ENCODE data around the gene TECTA.
"Not testable (repeated sequence)": the region's sequence is repeated elsewhere in the genome, so short reads cannot be mapped to it uniquely, and the experiment has no call there.

Gene TECTA

DNA sequence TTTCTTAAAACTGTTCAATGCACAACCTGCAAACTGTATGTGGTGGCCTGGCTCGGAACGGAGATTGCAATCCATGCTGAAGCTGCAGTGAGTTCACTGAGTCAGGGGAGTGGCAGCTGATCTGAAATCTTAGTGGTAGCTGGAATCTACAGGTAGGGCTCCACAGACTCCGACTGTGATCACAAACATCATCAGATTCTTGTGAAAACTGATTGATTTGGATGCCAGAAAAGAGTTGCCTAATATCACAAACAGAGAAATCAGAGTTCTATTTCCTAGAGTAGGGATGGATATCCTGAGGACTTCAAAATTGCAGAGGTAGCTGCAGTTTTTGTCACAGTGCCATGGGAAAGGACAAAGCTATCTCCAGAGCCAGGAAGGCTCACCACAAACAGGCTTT lies 134.0 kb downstream of the TECTA start:
- DNase-seq, result no peak

DNA sequence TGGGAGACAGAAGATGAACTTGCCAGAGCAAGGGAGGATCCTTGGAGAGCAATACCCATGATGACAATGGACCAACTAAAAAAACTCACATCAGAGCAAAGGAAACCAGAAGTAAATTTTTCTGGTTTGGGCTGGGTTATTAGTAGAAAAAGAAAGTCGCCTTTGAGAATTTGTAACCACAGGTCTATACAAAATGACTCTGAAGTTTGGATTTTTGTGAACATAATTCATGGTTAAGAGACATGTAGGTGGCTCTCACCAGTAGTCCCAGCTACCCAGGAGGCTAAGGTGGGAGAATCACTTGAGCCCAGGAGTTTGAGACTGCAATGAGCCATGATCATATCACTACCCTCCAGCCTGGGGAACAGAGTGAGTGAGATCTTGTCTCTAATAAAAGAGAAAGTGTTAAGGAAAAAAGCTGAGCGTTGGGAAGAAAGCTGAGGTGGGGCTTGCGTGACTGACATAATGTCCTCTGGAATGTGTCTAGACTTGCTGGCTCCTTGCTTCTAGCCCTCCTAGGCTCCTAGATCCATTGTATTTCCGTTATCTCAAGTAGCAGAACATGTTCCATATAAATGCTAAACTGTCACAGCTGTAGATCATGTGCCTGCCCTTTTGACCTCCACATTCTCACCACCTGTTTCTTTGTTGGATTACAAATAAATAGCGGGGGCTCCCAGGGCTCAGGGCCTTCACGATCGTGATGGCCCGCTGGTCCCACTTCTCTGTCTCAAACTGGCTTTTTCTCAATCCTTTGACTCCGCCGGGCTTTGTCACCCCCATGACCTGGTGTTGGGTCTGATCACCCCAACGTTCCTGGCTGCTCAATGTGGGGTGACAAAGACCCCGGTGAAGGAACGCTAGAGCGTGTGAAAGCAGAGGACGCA lies 135.3 kb downstream of the TECTA start:
- DNase-seq, result no peak

DNA sequence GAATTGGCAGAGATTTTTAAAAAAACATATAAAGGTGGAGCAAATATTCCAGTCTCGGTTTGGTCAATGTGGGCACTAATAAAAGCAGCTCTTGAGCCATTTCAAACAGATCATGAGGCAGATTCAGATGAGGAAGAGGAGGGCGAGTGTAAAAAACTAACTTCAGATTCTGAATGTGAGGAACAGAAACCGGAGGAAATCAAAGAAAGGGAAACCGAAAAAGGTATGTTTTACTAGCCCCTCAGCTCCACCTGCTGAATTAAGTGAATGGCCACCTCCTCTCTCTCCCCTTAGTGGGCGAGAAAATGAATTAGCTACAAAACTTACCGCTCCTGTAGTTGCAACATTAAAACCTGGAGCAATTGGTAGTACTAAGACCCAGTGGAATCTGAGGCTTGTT lies 136.2 kb downstream of the TECTA start:
- DNase-seq, result not testable (repeated sequence)

DNA sequence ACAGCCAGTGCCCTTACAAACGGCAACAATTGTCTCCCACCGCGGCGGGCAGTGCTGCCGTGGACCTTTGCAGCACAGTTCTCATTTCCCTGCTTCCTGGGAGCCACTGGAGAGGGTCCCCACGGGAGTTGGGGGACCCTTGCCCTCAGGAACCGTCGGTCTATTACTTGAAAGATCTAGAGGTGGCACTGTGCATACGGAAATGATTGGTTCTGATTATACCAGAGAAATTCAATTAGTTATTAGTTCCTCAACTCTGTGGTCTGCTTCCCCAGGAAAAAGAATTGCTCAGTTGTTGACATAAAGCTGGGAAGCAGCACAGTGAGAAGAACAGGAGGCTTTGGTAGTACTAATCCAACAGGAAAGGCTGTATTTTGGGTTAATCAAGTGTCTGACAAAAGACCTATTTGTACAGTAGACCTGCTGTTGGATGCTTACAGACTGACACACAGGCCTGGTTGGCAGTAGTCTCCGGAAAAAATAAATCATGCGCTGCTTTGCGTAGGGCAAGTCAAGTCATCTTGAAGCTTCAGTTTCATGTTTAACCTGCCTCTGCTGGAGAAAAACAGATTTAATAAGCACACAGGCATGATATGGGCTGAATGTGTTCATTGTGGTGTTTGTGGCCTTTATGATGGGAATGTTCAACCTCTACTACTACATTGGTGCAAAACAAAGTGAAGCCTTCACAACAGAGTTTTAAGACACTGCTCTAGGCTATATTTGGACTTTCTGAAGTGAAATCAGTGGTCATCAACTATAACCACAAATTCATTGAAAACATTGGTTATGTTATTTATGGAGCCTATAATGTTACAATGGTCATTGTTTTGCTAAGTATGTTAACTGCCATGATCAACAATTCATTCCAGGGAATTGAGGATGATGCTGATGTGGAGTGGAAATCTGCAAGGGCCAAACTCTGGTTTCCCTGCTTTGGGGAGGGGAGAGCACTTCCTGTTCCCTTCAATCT lies 136.9 kb downstream of the TECTA start:
- no peak for DNase-seq

DNA sequence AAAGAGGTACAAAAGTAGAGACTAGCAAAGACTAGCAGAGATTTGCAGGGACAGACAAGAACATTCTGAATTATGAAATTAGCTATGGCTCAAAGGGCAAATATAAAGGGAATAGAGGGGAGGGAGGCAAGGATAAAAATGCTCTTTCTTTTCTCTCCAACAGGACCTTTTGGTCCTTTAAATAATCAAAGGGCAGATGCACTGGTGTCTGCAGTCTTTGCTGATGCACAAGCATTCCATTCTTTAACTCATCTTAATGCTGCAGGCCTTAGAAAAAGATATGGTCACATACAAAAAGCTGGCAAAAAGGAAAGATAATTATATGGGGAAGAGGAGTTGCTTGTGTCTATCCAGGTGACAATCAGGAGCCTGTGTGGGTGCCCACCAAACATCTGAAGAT lies 137.9 kb downstream of the TECTA start:
- no peak for DNase-seq

DNA sequence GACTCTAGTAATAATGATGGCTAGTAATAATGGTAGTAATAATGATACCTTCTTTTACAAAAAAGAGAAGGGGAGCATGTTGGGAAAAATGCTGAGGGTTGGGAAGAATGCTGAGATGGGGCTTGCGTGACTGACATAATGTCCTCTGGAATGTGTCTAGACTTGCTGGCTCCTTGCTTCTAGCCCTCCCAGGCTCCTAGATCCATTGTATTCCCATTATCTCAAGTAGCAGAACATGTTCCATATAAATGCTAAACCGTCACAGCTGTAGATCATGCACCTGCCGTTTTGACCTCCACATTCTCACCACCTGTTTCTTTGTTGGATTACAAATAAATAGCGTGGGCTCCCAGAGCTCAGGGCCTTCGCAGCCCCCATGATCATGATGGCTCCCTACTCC lies 139.0 kb downstream of the TECTA start:
- not testable (repeated sequence) for DNase-seq

DNA sequence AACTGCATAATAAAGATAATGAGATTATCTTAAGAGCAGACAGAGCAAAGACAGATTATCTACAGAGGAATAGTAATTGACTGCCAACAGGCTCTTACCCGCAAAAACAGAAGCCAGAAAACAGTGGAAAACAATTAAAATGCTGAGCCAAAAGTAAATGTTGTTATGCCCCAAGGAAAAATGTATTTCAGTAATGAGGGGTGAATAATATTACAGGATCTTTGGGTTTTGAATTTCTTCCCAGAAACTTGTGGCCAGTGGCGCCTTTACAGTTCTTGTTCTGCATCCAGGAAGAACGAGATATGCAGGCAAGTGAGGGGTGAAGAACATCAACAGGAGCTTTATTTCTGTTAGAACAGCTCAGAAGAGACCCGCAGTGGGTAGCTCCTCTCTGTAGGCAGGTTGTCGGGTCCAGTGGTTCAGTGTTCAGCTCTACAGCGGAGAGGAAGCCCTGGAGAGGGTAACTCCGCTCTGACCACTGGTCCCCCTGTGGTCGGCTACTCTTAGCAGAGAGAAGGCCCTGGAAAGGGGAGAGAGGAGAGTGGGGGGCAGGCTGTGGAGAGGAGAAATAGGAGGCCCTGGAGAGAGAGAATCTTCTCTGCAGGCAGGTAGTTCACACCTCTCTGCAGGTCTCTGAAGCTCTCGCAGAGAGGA lies 139.7 kb downstream of the TECTA start:
- no peak for DNase-seq

Data from activated effector memory CD4-positive, alpha-beta T cell treated with anti-CD3 and anti-CD28 coated beads, Interleukin-2, amount 50 U/mL, for 16 hours (primary cell).